Fibroblast of lung (primary cell): Measurements from ENCODE around the gene EEF1A2.

Experiments
- EZH2 ChIP-seq: IDR thresholded peaks from 2 replicates; pipeline ENCODE4 v1.5.1; 2012; ENCODE audit warnings: low read length, control low read depth, mild to moderate bottlenecking; ENCODE audit errors: missing control alignments
- TF ChIP-seq, protein P1 (sequence below), 2 donors: IDR thresholded peaks in 1 of 2; conservative IDR thresholded peaks in 1 of 2; 1 replicate in 1 of 2; 2 replicates in 1 of 2; pipeline ENCODE4 v1.5.1; 2011 to 2012; ENCODE audit warnings: low read length in 2 of 2, control low read depth in 1 of 2, inconsistent platforms in 1 of 2, low read depth in 1 of 2, mild to moderate bottlenecking in 1 of 2

DNA sequence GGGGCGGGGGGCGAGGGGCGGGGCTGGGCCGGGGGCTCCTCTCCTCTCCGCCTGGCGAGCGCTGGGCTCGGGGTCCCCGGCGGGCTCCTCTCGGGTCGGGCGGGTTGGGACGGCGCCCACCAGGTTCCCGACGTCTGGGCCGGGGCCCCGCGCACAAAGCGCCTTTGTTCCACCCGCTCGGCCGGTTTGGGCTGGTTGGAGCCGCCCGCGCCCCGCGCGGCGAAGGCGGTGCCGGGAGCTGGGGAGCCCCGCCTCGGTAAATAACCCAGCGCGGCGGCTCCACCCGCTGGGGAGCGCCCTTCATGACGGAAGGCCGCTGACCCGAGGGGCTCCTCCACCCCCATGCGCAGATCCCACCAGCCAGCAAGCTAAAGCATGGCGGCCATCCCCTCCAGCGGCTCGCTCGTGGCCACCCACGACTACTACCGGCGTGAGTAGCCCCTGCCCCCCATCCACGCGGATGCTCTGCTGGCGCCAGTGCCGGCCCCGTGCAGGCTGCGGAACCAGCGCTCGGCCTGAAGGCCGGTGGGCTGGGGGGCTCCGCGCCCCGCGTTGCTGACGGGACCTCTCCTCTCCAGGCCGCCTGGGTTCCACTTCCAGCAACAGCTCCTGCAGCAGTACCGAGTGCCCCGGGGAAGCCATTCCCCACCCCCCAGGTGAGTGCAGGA is 22.2 kb upstream of the EEF1A2 start:
- TF ChIP-seq, protein P1, sequence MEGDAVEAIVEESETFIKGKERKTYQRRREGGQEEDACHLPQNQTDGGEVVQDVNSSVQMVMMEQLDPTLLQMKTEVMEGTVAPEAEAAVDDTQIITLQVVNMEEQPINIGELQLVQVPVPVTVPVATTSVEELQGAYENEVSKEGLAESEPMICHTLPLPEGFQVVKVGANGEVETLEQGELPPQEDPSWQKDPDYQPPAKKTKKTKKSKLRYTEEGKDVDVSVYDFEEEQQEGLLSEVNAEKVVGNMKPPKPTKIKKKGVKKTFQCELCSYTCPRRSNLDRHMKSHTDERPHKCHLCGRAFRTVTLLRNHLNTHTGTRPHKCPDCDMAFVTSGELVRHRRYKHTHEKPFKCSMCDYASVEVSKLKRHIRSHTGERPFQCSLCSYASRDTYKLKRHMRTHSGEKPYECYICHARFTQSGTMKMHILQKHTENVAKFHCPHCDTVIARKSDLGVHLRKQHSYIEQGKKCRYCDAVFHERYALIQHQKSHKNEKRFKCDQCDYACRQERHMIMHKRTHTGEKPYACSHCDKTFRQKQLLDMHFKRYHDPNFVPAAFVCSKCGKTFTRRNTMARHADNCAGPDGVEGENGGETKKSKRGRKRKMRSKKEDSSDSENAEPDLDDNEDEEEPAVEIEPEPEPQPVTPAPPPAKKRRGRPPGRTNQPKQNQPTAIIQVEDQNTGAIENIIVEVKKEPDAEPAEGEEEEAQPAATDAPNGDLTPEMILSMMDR (conservative IDR thresholded peaks at IDR 0.05 in 1 of 2, IDR thresholded peaks at IDR 0.05 in 1 of 2; ENCODE audit: low read depth in 1 of 2, low read length in 2 of 2), result no peak
- no peak for TF ChIP-seq EZH2
